Prostate gland (tissue), 2 donors: Measurements from ENCODE around the gene RBM14.

Experiments
- POLR2A ChIP-seq: fragments of 450-650 bp; IDR thresholded peaks from one replicate; pipeline ENCODE4 v1.6.1; 2016; ENCODE audit warnings: antibody characterized with exemption, mild to moderate bottlenecking
- TF ChIP-seq, protein P1 (sequence below), 4 experiments: fragments of 200-600 bp in 2 of 4; fragments of 450-650 bp in 2 of 4; sonication (generic) in 2 of 4; IDR thresholded peaks; 1 replicate in 3 of 4; 2 replicates in 1 of 4; pipeline ENCODE4 v1.5.1; 2016 to 2019; ENCODE audit warnings: antibody characterized with exemption in 4 of 4, mild to moderate bottlenecking in 2 of 4, moderate library complexity in 2 of 4

DNA sequence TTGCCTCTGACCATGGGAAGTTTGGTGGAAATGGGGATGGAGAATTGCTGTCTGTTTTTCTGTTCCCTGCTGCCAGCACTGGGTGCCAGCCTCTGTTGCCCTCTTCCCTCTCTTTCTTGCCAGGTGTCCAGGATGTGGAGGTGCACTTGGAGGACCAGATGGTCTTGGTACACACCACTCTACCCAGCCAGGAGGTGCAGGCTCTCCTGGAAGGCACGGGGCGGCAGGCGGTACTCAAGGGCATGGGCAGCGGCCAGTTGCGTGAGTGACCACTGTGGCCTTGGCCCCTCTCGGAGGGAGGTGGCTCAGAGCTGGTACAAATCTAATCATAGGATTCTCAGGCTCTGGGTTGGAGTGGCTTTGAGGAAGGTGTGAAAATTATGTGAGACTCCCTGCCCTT is 17.4 kb upstream of the RBM14 start:
- TF ChIP-seq, protein P1, sequence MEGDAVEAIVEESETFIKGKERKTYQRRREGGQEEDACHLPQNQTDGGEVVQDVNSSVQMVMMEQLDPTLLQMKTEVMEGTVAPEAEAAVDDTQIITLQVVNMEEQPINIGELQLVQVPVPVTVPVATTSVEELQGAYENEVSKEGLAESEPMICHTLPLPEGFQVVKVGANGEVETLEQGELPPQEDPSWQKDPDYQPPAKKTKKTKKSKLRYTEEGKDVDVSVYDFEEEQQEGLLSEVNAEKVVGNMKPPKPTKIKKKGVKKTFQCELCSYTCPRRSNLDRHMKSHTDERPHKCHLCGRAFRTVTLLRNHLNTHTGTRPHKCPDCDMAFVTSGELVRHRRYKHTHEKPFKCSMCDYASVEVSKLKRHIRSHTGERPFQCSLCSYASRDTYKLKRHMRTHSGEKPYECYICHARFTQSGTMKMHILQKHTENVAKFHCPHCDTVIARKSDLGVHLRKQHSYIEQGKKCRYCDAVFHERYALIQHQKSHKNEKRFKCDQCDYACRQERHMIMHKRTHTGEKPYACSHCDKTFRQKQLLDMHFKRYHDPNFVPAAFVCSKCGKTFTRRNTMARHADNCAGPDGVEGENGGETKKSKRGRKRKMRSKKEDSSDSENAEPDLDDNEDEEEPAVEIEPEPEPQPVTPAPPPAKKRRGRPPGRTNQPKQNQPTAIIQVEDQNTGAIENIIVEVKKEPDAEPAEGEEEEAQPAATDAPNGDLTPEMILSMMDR (IDR thresholded peaks at IDR 0.05), result no peak
- TF ChIP-seq POLR2A, result no peak
